A172 (cell line): ENCODE results near the gene PHLDA3. TPM values are rescaled to one million over a fixed set of nuclear protein-coding genes. Genes with fewer than 3 reads are reported as not detected.
"Not testable (repeated sequence)": the region's sequence is repeated elsewhere in the genome, so short reads cannot be mapped to it uniquely, and the experiment has no call there.

Experiments used
- DNase-seq: peaks from one replicate; pipeline ENCODE4 v3.0.0-alpha.2; 2015; ENCODE audit warnings: low spot score
- total RNA-seq: library from RNA; depleted of rRNA; stranded (reverse); fragments of >200 nt; shearing (Covaris generic); gene quantifications from 2 replicates; pipeline ENCODE4 v1.2.3, GENCODE V29; 2014

The PHLDA3 gene
- total RNA-seq, 1 experiment from 2014 or later, result 96.2 TPM

DNA sequence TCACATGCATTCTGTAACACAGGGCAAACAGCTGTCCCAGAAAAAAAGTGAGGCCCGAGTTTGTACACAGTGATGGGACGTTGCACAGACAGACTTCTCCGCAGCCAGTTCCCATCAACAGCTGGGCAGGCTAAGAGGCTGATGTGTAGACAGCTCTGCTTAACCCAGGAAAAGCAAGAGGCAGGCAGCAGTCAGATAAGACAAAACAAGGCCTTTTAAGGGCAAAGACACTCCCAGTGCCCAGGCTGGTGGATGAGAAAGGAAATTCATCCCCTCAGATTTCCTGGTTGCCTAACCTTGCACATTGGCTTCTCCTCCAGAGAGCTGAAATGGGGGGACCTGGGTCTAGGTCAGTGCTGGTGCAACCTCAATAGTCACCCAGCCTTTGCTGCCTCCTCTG lies 17.2 kb upstream of the PHLDA3 start:
- DNase-seq, result no peak

DNA sequence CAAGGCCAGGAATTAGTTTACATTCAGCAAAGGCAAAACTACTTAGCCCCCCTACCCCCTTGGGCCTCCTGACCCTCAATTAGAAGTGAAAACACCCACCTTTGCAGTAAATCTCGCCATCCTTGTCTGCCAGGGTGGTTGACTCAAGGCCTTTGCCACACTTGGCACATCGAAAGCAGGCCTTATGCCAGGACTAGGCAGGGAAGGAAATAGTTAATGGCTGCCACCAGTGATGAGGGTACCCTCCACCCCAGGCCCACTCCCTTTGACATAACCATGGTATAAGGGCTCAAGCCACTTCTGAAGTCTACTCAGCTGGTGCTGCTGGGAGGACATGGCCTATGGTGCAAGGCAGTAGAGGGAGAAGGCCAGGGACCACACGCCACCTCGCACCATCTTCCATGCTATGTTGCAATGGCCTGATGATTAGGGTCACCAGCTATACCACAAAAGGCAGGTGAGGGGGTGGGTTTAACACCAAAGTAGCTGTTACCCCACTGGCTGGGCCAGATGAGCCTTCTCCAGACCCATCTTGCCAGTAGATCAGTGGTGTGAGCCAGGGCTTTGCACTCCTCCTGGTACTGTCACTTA lies 16.3 kb upstream of the PHLDA3 start:
- DNase-seq, result no peak

DNA sequence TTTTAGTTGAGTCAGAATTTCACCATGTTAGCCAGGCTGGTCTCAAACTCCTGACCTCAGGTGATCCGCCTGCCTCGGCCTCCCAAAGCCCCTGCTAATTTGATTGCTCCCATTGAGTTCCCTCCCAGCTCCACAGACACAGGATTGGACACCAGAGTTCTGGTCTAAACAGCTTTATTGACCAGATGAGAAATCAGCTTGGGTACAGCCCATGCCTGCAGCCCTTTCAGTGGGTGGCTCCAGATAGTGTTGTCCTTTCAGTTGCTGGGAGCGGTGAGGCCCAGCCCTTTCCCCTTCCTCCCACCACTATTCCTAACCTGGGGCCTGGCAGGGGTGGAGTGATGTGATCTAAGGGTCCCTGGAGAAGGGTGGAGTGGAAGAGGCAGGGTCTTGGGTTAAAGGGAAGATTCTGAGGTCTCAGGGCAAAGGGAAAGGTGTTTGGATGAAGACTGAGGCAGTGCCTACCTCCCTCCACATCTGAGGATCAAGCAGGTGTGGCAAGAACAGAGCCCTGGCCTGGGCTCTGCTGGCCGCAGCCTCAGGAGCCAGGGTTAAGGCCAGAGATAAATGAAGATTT lies 14.5 kb upstream of the PHLDA3 start:
- no peak for DNase-seq

DNA sequence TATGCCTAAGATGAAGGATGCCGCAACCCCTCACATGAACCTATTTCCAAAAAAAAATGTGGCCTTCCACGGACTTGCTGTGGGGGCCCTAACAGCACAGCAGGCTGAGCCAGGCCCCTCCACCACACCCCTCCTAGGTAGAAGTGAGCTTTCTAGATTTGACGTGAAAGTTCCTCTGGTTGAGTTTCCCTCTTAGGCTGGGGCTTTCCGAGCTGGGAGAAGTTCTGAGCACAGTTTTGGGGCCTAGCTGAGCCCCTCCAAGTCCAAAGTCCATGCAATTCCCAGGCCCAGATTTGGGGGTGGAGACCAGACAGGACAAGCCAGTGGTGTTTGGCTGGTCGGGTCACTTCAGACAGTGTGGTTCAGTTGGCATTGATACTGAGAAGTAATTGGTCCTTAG lies 13.8 kb upstream of the PHLDA3 start:
- no peak for DNase-seq

DNA sequence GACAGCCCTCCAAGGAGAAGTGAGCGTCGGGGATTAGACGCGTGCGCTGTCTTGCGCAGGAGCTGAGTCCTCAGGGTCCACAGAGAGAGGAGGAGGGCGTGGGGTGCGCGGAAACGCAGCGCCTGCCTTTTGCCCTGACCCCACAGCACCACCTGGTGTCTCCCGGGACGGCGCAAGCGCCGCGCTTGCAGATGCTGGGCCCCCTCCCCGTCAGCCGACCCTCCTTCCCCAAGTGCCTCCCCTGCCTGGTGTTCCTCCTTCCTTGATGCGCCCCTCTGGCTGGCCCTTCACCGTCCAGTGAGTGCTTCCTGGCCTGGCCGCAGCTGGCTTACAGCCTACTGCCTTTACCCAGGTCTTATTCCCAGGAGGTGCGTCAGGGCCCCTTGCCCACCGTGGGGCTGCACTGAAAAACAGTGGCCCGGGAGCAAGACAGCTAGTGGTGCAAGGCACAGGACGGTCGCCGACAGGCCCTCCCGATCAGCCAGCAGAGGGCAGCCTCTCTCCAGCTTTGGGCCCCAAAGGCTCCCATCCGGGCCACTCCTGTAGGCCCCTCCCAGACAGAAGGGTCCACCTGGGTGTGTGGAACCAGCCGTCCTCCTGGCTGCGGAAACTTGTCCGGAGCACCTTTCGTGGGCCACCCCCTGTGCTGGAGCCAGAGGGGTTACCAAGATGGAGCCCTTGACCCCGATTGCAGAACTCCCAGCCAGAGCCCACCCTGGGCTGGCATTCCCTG lies 12.9 kb upstream of the PHLDA3 start:
- peak; percentile 84 for DNase-seq

DNA sequence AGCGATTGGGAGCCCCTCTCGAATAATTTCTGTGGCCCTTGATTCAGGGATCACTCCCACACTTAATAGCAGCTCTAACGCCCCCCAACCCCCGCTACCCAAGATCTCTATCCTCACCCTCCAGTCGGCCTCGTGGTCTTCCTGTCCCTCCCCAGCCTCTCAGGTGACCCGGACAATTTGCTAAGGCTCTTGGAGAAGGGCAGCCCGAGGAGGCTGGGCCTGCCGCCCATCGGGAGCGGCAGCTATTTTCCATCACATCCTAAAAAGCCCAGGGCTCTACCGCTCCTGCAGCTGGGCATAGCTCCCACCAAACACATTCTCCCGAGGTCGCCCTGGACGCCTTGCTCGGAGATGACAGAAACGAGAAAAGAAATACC lies 12.0 kb upstream of the PHLDA3 start:
- DNase-seq, result no peak

DNA sequence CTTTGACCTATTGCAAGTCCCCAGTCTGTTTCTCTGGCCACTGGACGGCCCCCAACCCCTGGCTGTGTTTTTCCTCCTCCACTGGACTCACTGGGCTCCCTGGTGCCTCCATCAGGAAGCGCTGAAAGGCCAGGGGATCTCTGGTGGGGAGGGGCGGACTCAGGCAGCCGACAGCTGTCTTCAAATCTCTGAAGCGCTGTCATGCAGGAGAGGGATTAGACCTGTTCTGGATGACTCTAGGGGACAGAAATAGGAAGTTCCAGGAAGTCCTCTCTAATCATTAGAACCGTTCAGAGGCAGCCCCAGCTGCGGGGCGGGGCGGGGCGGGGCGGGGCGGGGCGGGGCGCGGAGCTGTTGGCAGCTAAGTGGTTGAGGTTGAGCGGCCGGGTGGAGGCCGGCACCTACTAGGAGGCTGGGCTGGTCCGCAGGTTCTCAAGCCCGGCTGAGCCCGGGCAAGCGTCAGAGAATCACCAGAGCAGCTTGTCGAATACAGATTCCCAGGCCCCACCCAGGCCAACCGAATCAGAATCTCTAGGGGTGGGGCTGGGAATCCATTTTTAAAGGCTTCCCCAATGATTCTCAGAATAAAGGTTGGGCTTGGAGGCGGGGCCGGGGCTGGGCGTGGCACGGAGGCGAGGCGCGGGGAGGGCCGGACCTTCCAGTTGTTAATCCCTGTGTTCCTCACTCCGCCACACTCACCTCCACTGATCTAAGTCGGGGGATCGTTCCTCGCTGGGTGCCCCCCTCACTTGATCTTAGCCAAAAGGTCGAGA lies 11.4 kb upstream of the PHLDA3 start:
- DNase-seq, result peak; percentile 76

DNA sequence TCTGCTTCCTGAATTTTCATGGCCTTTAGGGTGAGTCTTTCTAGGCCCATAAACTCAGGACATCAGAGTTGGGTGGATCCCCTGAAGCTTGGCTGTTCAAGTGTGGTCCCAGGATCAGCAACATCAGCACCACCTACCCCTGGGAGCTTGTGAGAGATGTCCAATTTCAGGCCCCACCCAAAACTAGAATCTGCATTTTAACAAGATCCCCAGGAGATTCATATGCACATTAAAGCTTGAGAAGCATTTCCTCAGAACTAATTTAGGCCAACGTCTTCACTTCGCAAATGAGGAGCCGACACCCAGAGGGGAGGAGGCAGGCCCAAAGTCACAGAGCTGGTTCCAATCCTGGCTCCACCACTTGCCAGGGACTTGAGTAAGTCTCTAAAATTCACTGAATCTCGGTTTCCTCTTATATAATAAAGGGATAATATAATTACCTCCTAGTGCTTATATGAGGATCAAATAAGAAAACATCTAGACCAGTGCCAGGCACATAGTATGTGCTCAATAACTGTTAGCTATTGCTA lies 10.3 kb upstream of the PHLDA3 start:
- no peak for DNase-seq

DNA sequence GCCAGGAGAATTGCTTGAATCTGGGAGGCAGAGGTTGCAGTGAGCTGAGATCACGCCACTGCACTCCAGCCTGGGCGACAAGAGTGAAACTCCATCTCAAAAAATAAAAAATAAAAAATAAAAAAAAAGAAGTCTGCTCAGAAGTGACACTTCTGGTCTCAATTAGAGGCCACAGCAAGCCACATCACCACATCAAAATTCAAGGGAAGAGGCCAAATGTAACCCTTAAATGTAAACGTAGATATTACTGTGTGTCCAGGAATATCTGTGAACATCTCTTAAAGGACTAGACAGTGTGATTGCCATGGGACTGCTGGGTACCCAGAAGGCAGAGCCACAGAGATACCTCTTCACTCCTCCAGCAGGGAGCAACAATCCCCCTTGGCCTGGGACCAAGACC lies 9.7 kb upstream of the PHLDA3 start:
- not testable (repeated sequence) for DNase-seq

DNA sequence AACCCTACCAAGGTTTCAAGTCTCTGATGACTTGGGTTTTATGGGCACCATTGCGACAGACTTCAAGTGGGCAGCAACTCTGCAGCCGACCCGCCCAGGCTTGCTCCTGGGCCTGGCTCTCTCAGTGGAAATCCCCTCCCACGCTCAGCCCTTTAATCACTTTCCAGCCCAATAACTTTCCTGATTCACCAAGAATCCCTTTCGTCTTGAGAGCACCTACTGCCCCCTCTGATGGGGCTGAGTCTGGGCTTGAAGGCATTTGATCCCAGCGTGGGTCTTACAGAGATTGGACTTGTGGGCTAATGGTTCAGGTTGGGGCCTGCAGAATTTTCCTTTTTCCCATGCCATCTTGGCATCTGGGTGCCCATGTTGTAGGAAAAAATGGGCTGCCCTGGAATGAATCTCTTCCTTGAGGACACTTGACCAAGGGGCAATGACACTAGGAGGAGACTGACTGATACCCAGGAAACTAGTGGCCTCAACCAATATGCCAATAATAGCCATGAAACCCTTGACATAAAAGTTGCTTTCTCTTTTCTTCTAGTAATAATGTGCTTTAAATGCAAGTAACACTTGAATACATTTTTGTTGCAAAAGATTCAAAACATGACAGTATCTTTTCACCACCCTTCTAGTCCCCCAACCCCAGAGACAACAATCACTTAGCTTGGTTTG lies 7.8 kb upstream of the PHLDA3 start:
- peak; percentile 65 for DNase-seq

DNA sequence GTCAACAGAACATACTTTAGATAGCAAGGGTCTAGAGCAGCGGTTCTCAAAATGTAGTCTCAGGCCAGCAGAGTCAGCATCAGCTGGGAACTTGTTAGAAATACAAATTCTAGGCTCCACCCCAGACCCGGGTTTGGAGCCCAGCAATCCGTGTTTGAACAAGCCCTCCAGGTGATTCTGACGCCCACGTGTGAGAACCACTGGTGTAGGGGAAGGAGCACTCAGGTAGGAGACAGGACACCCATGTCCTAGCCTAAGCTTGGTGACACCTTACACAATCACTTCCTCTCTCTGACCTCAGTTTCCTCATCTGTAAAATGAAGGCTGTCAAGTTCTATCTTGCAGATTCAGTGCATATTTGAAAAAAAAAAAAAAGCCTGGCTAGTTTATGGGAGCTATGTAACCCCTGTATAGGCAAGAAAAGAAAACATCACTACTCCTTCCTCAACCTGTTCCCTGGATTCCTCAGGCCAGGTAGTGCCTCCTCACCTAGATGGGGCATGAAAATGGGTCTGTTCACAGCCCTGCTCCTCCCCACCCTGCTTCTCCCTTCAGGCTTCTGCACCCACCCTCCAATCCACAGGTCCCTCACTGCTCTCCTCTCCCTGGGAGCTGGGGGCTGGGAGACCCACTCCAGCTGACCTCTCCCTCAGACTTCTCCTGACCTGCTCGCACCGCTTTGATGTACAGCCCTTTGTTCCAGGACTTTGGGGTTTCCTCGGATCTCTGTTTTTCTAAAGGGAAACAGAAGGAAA lies 7.1 kb upstream of the PHLDA3 start:
- DNase-seq, result no peak

DNA sequence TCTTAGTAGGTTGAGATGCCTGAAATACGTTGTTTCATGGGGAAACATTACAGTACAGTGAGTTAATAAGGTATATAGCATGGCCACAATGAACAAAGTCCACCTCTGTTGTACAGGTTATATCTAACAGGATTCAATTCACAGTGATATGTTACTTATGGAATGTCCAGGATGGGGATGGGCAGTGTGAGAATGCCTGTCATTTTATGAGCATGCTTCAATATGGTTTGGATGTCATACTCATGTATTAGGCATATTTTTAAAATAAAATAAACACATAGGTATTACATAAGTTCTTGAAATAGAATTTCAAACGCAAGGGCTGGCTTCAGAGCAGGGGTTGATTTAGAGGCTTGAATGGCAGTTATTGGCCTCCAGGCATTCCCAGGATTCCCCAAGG lies 6.1 kb upstream of the PHLDA3 start:
- no peak for DNase-seq

DNA sequence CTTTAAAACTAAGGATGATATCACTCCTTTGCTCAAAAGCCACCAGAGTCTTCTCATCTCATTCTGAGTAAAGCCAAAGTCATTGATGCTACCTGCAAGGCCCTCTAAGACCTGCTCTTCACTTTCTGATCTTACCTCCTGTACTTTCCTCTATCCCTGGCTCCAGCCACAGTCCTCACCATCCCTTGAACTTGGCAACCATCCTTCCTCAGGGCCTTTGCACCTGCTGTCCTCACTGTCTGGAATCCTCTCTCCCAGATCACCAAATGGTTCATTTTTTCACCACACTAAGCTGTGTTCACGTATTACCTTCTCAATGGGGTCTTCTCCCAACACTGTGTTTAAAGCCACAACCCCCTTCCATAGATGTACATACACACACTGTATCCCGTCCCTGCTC lies 4.3 kb upstream of the PHLDA3 start:
- no peak for DNase-seq

DNA sequence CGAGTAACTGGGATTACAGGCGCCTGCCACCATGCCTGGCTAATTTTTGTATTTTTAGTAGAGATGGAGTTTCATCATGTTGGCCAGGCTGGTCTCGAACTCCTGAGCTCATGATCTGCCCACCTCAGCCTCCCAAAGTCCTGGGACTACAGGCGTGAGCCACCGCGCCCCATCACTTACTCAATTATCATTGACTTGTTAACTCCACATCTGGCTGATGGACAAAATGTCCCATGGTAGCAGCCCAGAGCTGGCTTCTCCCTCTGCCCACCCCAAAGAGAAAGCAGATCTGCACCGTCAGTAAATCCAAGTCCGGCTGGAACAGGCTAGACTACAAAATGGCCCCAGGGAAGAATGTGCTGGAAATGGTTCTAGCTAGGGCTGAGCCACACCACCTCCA lies 3.3 kb upstream of the PHLDA3 start:
- DNase-seq, result not testable (repeated sequence)

DNA sequence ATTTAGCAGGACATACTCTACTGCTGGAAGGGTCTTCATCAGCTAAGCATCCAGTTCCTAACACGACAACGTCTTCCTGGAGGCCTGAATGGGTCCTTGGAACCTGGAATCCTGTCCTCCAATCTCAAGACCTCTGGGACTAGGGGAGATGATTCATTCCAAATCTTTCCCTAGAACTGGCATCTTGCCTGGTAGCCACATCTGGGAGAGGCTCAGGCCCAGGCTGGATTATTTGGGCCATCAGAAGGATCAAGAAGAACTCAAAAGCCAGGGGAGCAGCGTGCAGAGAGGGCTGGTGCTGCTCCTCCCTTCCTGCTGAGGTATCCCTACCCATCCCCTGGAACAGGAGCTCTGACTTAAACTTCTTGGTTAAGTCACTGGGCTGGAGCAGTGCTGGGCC lies 2.8 kb upstream of the PHLDA3 start:
- DNase-seq, result no peak

DNA sequence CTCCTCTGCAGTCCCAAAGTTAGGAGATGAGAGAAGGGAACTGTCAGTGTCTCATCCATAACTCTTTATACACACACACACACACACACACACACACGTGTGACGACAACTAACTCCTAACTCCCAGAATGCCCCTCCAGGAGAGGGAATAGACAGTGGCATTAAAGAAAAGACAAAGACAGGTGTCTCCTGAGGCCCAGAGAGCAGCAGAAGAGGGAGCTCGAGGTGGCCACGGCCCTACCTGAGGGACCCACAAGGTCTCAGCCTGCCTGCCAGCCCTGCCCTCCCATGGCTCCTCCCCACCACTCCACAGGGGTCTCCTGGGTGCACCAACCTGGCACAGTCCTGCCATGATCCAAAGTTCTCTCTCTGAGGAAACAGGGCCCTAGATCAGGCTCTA lies 1.6 kb upstream of the PHLDA3 start:
- no peak for DNase-seq

DNA sequence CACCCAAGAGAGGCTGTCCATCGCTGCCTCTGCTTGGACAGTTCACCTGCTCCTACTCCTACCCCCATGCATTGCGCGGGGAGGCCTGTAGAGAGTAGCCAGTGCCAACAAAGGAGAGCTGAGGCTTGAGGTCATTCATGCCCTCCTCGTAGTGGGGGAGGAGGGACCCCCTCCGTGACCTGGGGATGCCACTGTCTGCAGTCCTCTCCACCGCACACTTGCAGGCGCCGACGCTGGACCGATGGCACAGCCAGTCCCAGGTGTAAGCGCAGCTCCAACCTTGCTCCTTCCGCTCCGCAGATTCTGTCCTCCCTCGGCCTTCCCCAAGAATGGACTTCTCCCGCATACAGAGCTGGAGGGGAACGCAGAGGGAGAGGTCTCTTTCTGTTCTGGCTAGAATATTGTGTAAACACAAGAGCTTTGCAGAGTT lies 672 bp upstream of the PHLDA3 start:
- DNase-seq, result no peak

DNA sequence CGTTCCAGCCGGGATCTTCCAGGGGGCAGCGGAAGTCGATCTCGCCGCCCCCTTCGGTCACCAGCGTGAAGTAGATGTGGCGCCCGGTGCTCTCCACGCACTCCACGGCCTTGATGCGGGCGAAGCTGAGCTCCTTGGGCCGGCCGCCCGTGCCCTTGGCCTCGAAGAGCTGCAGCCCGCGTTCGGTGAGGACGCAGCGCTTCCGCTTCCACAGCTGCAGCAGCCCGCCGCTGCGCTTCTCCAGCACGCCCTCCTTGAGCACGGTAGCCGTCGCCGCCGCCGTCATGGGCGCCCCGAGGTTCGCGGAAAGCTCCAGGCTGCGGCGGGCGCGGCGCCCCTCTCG lies 516 bp downstream of the PHLDA3 start:
- no peak for DNase-seq

DNA sequence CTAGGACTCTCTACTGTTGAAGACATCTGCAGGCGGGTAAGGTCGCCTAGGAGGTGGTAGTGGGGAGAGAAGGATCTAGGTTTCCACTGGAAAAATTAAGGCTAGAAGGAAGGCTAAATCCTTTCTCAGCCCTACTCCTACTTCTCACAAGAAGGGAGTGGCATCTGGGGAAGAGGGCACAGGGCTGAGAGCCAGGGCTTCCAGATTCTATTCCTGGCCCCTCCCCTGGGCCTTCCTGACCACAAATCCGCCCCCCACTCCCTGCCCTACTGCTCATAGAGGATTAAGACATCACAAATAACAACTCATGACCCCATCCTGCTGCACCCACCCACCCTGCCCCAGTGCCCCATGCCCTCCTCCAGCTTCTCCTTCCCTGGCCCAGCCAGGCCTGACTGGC lies 2.5 kb downstream of the PHLDA3 start:
- peak; percentile 69 for DNase-seq

DNA sequence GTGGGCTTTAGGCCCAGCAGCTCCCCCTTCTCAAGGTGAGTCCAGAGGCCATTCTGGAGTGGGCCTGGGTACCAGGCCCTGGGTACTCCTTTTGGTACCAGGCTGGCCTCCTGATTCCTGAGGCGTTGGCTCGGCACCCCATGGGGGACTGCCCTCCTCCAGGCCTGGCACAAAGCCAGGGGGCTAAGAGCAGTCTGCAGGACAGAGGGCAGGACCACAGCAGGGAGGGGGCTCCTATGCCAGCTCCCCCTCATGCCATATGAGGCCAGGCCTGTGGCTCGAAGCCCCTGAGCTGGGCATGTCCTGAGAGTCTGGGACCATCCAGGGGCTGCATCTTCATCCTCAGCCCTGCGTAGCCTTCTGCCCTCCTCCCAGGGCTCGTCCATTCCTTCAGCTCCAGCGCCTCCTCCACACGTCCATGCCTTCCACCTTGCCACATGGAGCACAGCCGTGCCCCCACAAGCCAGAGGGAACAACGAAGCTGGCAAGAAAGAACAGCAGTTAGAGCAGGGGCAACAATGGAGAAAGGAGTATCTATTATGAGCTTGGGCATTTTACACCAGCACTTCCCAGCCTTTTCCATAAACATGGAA lies 3.2 kb downstream of the PHLDA3 start:
- no peak for DNase-seq

DNA sequence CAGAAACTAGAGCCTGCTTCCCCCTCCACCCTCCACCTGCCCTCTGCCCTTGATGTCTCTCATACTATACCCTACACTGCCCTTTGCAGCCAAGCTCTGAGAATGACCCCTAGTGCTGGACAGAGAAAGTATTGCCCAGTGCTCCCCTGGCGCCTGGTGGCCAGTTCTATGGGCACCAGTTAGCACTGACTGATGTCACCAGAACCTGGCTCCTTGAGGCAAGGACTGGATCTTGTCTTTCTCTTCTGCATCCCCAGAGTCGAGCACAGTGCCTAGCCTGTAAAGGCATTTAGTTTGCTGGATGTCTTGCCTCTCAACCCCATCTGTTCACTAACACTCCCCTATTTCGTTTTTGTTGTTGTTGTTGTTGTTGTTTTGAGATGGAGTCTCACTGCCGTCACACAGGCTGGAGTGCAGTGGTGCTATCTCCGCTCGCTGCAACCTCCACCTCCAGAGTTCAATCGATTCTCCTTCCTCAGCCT lies 5.9 kb downstream of the PHLDA3 start:
- peak; percentile 70 for DNase-seq
